CD4-positive, alpha-beta T cell treated with Interferon gamma for 1 hour (primary cell): ENCODE results near the gene POM121C.
"Not testable (repeated sequence)": the region's sequence is repeated elsewhere in the genome, so short reads cannot be mapped to it uniquely, and the experiment has no call there.

Source experiments
- DNase-seq: peaks from one replicate; pipeline ENCODE4 v3.0.0-alpha.2; 2020

POM121C gene

GRCh38 chr7:75421798-75422710 lies 64.0 kb downstream of the POM121C start:
- DNase-seq: not testable (repeated sequence)

GRCh38 chr7:75420152-75420551 lies 65.9 kb downstream of the POM121C start:
- DNase-seq: not testable (repeated sequence)

- not testable (repeated sequence) for DNase-seq
Measured at GRCh38 chr7:75419693-75420092, 66.4 kb downstream of the POM121C start.

GRCh38 chr7:75419210-75419609 lies 66.9 kb downstream of the POM121C start:
- not testable (repeated sequence) for DNase-seq

- not testable (repeated sequence) for DNase-seq
Measured at GRCh38 chr7:75418292-75418858, 67.7 kb downstream of the POM121C start.

- not testable (repeated sequence) for DNase-seq
Measured at GRCh38 chr7:75416787-75417186, 69.3 kb downstream of the POM121C start.

- DNase-seq: not testable (repeated sequence)
Measured at GRCh38 chr7:75415829-75416373, 70.2 kb downstream of the POM121C start.

- not testable (repeated sequence) for DNase-seq
Measured at GRCh38 chr7:75415428-75415817, 70.7 kb downstream of the POM121C start.

GRCh38 chr7:75414708-75415427 lies 71.2 kb downstream of the POM121C start:
- DNase-seq: not testable (repeated sequence)

- DNase-seq: not testable (repeated sequence)
Measured at GRCh38 chr7:75414204-75414603, 71.9 kb downstream of the POM121C start.

GRCh38 chr7:75410823-75411173 lies 75.3 kb downstream of the POM121C start:
- not testable (repeated sequence) for DNase-seq

- DNase-seq: not testable (repeated sequence)
Measured at GRCh38 chr7:75409880-75410822, 75.9 kb downstream of the POM121C start.

GRCh38 chr7:75404663-75405062 lies 81.4 kb downstream of the POM121C start:
- DNase-seq: not testable (repeated sequence)

GRCh38 chr7:75403455-75404443 lies 82.3 kb downstream of the POM121C start:
- not testable (repeated sequence) for DNase-seq

GRCh38 chr7:75400575-75400974 lies 85.5 kb downstream of the POM121C start:
- not testable (repeated sequence) for DNase-seq

- not testable (repeated sequence) for DNase-seq
Measured at GRCh38 chr7:75398771-75399700, 87.1 kb downstream of the POM121C start.

GRCh38 chr7:75397865-75398264 lies 88.2 kb downstream of the POM121C start:
- DNase-seq: not testable (repeated sequence)

- DNase-seq: not testable (repeated sequence)
Measured at GRCh38 chr7:75395329-75395728, 90.8 kb downstream of the POM121C start, which contains the start of gene TRIM73. TSS of gene TRIM73 (plus strand) at chr7:75395629. CDS start at chr7:75398934, 3,305 bp downstream.

- not testable (repeated sequence) for DNase-seq
Measured at GRCh38 chr7:75393194-75393593, 92.9 kb downstream of the POM121C start.
